Measurements from ENCODE around the gene PRRX2. TPM values are rescaled to one million over a fixed set of nuclear protein-coding genes. Genes with fewer than 3 reads are reported as not detected.
A peak's percentile ranks its signal among the peaks of the same experiment; 100 is the strongest.

PRRX2 gene
- total and polyA plus RNA-seq, 2 of the 13 experiments (the other 11 are each of a cell fraction or from before 2014, with no cell fraction given): 0.05 TPM; not detected in 1

DNA sequence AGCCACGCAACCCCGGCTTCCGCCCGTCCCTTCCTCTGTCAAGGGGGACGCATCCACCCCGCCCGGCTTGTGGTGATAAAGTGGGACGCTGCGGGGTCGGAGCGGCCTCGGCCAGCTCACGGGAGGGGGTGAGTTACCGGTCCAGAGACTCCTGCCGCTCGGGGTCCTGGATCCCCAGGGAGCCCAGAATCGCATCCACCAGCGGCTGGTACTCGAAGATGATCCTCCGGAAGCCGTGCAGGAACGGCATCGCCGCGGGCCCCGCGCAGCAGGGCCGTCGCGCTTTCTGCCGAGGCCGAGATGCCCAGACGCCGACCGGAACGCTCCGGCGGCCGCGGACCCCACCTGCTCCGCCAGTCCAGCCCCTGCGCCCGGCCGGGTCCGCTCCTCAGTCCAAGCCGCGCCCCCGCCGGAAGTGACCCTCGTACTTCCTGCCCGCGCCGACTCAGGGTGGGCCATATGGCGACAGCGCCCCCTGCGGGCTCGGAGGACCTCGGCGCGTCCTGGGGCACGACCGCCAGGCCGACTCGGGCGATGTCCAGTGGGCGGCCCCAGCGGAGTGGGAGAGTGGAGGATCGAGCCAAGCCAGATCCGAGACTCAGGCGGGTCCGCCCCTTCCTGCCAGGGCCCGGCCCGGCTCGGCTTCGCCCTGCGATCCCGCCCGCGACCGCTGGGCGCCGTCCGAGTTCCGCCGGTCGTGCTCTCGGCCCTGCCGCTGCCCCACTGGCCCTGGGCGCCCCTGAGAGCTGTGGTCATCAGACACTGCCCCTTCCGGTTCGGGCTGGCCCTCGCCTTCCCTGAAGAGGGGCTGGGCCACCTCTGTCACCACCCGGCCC lies 23.5 kb upstream of the PRRX2 start, which contains the start of gene ASB6 (continued):
- TF ChIP-seq, protein P1, sequence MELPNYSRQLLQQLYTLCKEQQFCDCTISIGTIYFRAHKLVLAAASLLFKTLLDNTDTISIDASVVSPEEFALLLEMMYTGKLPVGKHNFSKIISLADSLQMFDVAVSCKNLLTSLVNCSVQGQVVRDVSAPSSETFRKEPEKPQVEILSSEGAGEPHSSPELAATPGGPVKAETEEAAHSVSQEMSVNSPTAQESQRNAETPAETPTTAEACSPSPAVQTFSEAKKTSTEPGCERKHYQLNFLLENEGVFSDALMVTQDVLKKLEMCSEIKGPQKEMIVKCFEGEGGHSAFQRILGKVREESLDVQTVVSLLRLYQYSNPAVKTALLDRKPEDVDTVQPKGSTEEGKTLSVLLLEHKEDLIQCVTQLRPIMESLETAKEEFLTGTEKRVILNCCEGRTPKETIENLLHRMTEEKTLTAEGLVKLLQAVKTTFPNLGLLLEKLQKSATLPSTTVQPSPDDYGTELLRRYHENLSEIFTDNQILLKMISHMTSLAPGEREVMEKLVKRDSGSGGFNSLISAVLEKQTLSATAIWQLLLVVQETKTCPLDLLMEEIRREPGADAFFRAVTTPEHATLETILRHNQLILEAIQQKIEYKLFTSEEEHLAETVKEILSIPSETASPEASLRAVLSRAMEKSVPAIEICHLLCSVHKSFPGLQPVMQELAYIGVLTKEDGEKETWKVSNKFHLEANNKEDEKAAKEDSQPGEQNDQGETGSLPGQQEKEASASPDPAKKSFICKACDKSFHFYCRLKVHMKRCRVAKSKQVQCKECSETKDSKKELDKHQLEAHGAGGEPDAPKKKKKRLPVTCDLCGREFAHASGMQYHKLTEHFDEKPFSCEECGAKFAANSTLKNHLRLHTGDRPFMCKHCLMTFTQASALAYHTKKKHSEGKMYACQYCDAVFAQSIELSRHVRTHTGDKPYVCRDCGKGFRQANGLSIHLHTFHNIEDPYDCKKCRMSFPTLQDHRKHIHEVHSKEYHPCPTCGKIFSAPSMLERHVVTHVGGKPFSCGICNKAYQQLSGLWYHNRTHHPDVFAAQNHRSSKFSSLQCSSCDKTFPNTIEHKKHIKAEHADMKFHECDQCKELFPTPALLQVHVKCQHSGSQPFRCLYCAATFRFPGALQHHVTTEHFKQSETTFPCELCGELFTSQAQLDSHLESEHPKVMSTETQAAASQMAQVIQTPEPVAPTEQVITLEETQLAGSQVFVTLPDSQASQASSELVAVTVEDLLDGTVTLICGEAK (IDR thresholded peaks at IDR 0.05): peak; percentile 73
- TF ChIP-seq, protein P1 (CRISPR knock-in tag; IDR thresholded peaks at IDR 0.05): peak; percentile 85; the same call in 1 of the 2 replicates
- TF ChIP-seq, protein P2, sequence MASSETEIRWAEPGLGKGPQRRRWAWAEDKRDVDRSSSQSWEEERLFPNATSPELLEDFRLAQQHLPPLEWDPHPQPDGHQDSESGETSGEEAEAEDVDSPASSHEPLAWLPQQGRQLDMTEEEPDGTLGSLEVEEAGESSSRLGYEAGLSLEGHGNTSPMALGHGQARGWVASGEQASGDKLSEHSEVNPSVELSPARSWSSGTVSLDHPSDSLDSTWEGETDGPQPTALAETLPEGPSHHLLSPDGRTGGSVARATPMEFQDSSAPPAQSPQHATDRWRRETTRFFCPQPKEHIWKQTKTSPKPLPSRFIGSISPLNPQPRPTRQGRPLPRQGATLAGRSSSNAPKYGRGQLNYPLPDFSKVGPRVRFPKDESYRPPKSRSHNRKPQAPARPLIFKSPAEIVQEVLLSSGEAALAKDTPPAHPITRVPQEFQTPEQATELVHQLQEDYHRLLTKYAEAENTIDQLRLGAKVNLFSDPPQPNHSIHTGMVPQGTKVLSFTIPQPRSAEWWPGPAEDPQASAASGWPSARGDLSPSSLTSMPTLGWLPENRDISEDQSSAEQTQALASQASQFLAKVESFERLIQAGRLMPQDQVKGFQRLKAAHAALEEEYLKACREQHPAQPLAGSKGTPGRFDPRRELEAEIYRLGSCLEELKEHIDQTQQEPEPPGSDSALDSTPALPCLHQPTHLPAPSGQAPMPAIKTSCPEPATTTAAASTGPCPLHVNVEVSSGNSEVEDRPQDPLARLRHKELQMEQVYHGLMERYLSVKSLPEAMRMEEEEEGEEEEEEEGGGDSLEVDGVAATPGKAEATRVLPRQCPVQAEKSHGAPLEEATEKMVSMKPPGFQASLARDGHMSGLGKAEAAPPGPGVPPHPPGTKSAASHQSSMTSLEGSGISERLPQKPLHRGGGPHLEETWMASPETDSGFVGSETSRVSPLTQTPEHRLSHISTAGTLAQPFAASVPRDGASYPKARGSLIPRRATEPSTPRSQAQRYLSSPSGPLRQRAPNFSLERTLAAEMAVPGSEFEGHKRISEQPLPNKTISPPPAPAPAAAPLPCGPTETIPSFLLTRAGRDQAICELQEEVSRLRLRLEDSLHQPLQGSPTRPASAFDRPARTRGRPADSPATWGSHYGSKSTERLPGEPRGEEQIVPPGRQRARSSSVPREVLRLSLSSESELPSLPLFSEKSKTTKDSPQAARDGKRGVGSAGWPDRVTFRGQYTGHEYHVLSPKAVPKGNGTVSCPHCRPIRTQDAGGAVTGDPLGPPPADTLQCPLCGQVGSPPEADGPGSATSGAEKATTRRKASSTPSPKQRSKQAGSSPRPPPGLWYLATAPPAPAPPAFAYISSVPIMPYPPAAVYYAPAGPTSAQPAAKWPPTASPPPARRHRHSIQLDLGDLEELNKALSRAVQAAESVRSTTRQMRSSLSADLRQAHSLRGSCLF (CRISPR knock-in tag; IDR thresholded peaks at IDR 0.05; ENCODE audit: borderline replicate concordance): no peak
- TF ChIP-seq RCOR2 (CRISPR knock-in tag; IDR thresholded peaks at IDR 0.05) (peak; percentile 67), MAZ (IDR thresholded peaks at IDR 0.05; ENCODE audit: borderline replicate concordance, low read depth, low read length) (peak; percentile 71), MAZ (CRISPR knock-in tag; IDR thresholded peaks at IDR 0.05; ENCODE audit: low read depth) (peak; percentile 96), ZNF331 (CRISPR knock-in tag; IDR thresholded peaks at IDR 0.05) (peak; percentile 88), ZFYVE20 (CRISPR knock-in tag; IDR thresholded peaks at IDR 0.05; ENCODE audit: borderline replicate concordance, low read depth) (no peak)
- TF ChIP-seq, protein P3, sequence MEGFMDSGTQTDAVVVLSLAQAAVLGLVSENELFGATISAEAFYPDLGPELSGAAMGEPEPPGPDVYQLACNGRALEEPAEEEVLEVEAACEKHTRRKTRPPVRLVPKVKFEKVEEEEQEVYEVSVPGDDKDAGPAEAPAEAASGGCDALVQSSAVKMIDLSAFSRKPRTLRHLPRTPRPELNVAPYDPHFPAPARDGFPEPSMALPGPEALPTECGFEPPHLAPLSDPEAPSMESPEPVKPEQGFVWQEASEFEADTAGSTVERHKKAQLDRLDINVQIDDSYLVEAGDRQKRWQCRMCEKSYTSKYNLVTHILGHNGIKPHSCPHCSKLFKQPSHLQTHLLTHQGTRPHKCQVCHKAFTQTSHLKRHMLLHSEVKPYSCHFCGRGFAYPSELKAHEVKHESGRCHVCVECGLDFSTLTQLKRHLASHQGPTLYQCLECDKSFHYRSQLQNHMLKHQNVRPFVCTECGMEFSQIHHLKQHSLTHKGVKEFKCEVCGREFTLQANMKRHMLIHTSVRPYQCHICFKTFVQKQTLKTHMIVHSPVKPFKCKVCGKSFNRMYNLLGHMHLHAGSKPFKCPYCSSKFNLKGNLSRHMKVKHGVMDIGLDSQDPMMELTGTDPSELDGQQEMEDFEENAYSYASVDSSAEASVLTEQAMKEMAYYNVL (CRISPR knock-in tag; IDR thresholded peaks at IDR 0.05; ENCODE audit: borderline replicate concordance): peak; percentile 83; the same call in 1 of the 2 replicates

Data from HepG2 (cell line).